HL-60/S4 treated with retinoic acid at 250 ng/mL for 4 days and 3 days (cell line): Measurements from ENCODE around the gene KRT5.

ENCODE experiments used
- in situ Hi-C: fragments of 300-500 bp; cut with MboI; formaldehyde crosslinking; loops from 2 replicates; pipeline ENCODE4 v1.7.0; 2022; ENCODE audit warnings: low sequenced_read_pairs

KRT5 gene

GRCh38 chr12:52539083-52539820, 19.1 kb upstream of the KRT5 start:
- in situ Hi-C loops = no loop called here

- in situ Hi-C loops = no loop called here
These were observed 16.9 kb upstream of the KRT5 start for GRCh38 chr12:52537101-52537500.

- in situ Hi-C loops = no loop called here
These were observed 15.4 kb upstream of the KRT5 start for GRCh38 chr12:52535574-52535973.

- in situ Hi-C loops = no loop called here
These were observed 14.3 kb upstream of the KRT5 start for GRCh38 chr12:52534482-52534881.

GRCh38 chr12:52533686-52534470, 13.7 kb upstream of the KRT5 start:
- in situ Hi-C loops = no loop called here

GRCh38 chr12:52532636-52533035, 12.4 kb upstream of the KRT5 start:
- in situ Hi-C loops = no loop called here

- in situ Hi-C loops = no loop called here
These were observed 11.5 kb upstream of the KRT5 start for GRCh38 chr12:52531566-52532300.

GRCh38 chr12:52530905-52531304, 10.7 kb upstream of the KRT5 start:
- in situ Hi-C loops = no loop called here

- in situ Hi-C loops = no loop called here
These were observed 10.2 kb upstream of the KRT5 start for GRCh38 chr12:52530366-52530765.

GRCh38 chr12:52529846-52530245, 9.7 kb upstream of the KRT5 start:
- in situ Hi-C loops = no loop called here

GRCh38 chr12:52529417-52529816, 9.2 kb upstream of the KRT5 start:
- in situ Hi-C loops = no loop called here

GRCh38 chr12:52528641-52529143, 8.5 kb upstream of the KRT5 start:
- in situ Hi-C loops = no loop called here

- in situ Hi-C loops = no loop called here
These were observed 7.1 kb upstream of the KRT5 start for GRCh38 chr12:52527121-52527800.

GRCh38 chr12:52526511-52526951, 6.3 kb upstream of the KRT5 start:
- in situ Hi-C loops = no loop called here

GRCh38 chr12:52525661-52526499, 5.7 kb upstream of the KRT5 start:
- in situ Hi-C loops = no loop called here

GRCh38 chr12:52524898-52525591, 4.9 kb upstream of the KRT5 start:
- in situ Hi-C loops = no loop called here

- in situ Hi-C loops = no loop called here
These were observed 4.2 kb upstream of the KRT5 start for GRCh38 chr12:52524241-52524897.

- in situ Hi-C loops = no loop called here
These were observed 3.6 kb upstream of the KRT5 start for GRCh38 chr12:52523824-52524223.
